Stimulated activated effector memory CD8-positive, alpha-beta T cell treated with anti-CD3 and anti-CD28 coated beads, Interleukin-12 subunit alpha, Interleukin-12 subunit beta, amount 100 ng/mL, for 72 hours (primary cell): ENCODE measurements around the gene GJB4.

Experiments
- ATAC-seq: fragments of 150-1000 bp; cut with Tn5 transposase; 2 replicates; pipeline ENCODE4 v1.10.0; 2021
- DNase-seq, 2 donors: peaks; one replicate each; pipeline ENCODE4 v3.0.0; 2021 to 2022; ENCODE audit warnings: low spot score in 2 of 2
- H3K27ac Mint-ChIP-seq: one replicate; pipeline ENCODE4 v1.8.0; 2022; ENCODE audit warnings: mild to moderate bottlenecking, mixed read lengths
- H3K36me3 Mint-ChIP-seq: one replicate; pipeline ENCODE4 v1.8.0; 2022; ENCODE audit warnings: mild to moderate bottlenecking, mixed read lengths
- H3K4me1 Mint-ChIP-seq: one replicate; pipeline ENCODE4 v1.8.0; 2022; ENCODE audit warnings: mixed read lengths
- H3K4me3 Mint-ChIP-seq: one replicate; pipeline ENCODE4 v1.8.0; 2022; ENCODE audit warnings: mild to moderate bottlenecking, mixed read lengths
- H3K9me3 Mint-ChIP-seq: one replicate; pipeline ENCODE4 v1.8.0; 2022; ENCODE audit warnings: mixed read lengths

The GJB4 gene

DNA sequence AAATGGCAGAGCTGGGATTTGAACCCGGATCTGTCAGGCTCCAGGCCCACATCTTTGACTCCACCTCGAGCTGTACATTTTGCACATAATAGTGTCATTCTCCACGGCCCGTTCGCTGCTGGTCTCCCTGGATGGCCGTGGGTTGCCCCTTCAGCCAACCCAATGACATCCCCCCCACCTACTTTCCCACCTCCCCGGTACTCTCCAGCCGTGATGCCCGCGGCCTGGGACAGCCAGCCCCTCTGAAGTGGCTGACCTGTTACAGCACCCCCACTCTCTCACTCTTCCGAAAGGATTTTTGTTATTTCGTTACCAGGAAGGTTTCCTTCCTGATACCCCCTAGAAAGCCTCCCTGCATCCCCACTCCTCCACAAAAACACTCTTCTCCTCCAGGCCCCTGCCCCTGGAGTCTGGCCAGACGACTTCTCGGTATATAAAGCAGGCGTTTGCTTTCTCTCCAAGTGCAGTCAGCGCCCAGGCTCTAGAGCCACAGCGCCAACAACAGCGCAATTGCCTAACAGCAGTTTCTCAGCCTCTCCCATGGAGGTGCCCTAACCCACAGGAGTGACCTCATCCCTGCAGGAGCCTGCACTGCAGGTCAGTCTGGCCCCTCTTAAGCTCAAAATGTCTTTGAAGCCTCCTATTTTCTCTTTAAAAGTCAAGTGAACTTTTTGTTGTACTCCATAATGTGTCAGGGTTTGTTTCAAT is 19.2 kb upstream of the GJB4 start:
- H3K9me3 Mint-ChIP-seq = no peaks in the 10 kb centered on the region
- no peaks in the 10 kb centered on the region for H3K4me1 Mint-ChIP-seq
- DNase-seq (no peak), ATAC-seq (no peak)
- H3K4me3 Mint-ChIP-seq = no peak overlapping the region
- H3K36me3 Mint-ChIP-seq = no peaks in the 10 kb centered on the region
- H3K27ac Mint-ChIP-seq = no peak overlapping the region

- Mint-ChIP-seq H3K27ac (no peak overlapping the region), H3K36me3 (no peaks in the 10 kb centered on the region), H3K9me3 (no peaks in the 10 kb centered on the region), H3K4me1 (no peaks in the 10 kb centered on the region), H3K4me3 (no peak overlapping the region)
- ATAC-seq (peak; percentile 83), DNase-seq (peak; percentile 85 to 90)
These were observed 16.8 kb upstream of the GJB4 start for GRCh38 chr1:34742667-34743270.

GRCh38 chr1:34743775-34744174 is 15.8 kb upstream of the GJB4 start:
- Mint-ChIP-seq H3K4me3 (no peak overlapping the region), H3K9me3 (no peaks in the 10 kb centered on the region), H3K36me3 (no peaks in the 10 kb centered on the region), H3K4me1 (no peaks in the 10 kb centered on the region), H3K27ac (no peak overlapping the region)
- DNase-seq = no peak
- ATAC-seq = no peak

DNA sequence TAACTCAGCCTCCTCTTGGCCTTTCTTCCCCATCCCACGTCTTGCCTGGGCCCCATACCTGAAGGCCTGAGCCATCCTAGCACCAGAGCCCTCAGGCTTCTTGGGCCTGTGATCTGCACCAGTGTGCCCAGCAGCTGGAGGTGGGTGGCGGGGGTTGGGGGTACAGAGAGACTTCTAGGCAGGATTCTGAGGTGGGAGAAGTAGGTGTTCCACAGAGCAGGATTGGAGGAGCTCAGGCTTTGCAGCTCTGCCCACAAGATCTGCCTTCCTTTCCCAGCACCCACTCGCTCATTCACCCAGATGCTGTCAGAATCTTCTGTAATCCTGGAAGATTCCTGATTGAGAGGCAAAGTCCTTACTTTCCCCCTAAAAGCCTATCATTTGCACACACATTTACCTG is 14.7 kb upstream of the GJB4 start:
- Mint-ChIP-seq H3K9me3 (no peaks in the 10 kb centered on the region), H3K4me3 (no peak overlapping the region), H3K4me1 (no peaks in the 10 kb centered on the region), H3K36me3 (no peaks in the 10 kb centered on the region), H3K27ac (no peak overlapping the region)
- no peak for DNase-seq
- ATAC-seq = no peak

DNA sequence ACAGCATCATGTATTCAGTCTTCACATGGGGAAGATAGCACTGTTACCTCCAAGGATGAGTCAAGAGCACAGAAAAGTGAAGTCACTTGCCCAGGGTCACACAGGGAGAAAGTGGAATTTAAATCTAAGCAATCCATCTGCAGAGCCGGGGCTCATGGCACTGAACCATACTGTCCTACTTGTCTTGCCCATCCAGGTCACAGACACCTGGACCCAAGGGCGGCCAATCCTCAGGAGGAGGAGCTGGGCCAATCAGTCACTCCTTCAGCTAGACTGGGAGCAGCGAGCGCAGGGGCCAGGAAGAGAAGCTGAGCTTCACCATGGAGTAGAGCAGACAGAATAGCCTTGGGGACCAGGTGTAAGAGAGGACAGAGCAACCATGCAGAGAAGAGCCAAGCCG is 13.9 kb upstream of the GJB4 start:
- no peaks in the 10 kb centered on the region for H3K4me1 Mint-ChIP-seq
- ATAC-seq (no peak), DNase-seq (no peak)
- no peaks in the 10 kb centered on the region for H3K36me3 Mint-ChIP-seq
- H3K27ac Mint-ChIP-seq = no peak overlapping the region
- no peak overlapping the region for H3K4me3 Mint-ChIP-seq
- H3K9me3 Mint-ChIP-seq = no peaks in the 10 kb centered on the region

GRCh38 chr1:34746101-34746500 is 13.4 kb upstream of the GJB4 start:
- Mint-ChIP-seq H3K36me3 (no peaks in the 10 kb centered on the region), H3K4me1 (no peaks in the 10 kb centered on the region), H3K4me3 (no peak overlapping the region), H3K9me3 (no peaks in the 10 kb centered on the region), H3K27ac (no peak overlapping the region)
- no peak for ATAC-seq
- DNase-seq = no peak

DNA sequence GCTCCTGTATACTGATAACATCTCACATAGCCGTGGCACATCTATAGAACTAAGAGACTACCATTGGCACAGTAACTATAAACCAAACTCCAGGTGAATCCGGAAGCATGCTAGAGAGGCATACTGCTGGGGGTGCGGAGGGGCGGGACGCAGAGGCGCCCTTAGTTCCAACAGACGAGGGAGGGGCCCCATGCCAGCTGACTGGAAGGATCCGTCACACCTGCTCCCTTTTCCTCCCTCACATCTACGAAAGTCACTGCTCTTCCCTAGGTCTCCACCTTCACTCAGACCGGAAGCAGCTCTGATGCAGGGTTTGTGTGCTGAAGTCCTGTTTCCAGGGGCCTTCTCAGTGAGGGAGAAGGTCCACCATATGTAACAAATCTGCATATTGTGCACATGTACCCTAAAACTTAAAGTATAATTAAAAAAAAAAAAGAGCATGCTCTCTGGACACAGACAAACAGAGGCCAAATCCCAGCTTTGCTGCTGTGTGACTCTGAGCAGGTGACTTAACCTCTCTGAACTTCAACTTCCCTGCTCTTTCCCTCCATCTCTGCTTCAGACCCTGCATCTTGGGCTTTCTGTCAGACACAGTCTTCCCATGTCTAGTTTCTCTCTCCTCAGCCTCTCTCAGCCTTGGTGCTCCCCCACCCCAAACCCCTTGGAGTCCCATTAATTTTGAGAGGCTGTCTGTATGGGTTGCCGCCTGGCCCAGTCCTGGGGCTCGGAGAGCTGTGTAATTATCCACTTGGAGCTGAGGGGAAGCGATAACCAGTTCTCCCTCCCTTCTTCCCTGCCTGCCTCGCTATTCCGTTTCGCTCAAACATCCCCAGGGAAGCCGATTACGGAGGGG is 12.5 kb upstream of the GJB4 start:
- Mint-ChIP-seq H3K9me3 (no peaks in the 10 kb centered on the region), H3K27ac (no peak overlapping the region), H3K4me1 (no peaks in the 10 kb centered on the region), H3K4me3 (no peak overlapping the region), H3K36me3 (no peaks in the 10 kb centered on the region)
- no peak for ATAC-seq
- no peak for DNase-seq

DNA sequence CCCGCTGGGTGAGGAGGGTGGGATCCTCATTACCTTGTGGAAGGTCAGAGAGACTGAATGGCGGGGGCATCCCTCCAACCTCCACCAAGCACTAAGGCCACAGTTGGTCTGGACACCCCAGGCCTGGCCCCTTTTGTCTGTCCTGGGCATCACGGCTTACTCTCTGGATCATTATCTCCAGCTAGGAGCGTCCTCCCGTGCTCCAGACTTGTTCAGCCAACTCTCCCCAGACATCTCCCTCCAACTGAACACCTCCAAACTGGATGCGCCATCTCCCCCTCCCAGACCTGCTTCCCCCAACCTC is 11.9 kb upstream of the GJB4 start:
- Mint-ChIP-seq H3K4me1 (no peaks in the 10 kb centered on the region), H3K27ac (no peak overlapping the region), H3K36me3 (no peaks in the 10 kb centered on the region), H3K9me3 (no peaks in the 10 kb centered on the region), H3K4me3 (no peak overlapping the region)
- ATAC-seq (no peak), DNase-seq (no peak)

DNA sequence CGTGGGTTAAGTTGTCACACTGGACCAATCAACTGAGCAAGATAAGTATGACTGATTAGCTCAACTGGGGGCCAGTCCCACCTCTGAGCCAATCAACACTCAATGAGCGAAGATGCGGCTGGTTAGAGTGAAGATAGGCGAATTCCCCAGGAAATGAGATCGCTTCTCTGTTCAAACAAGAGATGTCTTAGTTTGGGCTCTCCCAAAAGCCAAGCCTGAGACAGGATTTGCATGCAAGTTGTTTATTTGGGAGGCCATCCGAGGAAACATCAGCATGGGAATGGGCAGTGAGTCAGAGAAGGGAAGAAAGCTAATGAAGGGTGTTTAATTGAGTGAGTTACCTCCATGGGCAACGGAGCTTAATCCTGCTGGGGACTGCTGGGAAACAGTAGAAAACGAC is 9.5 kb upstream of the GJB4 start:
- Mint-ChIP-seq H3K36me3 (no peaks in the 10 kb centered on the region), H3K4me1 (no peaks in the 10 kb centered on the region), H3K27ac (no peak overlapping the region), H3K4me3 (no peak overlapping the region), H3K9me3 (no peaks in the 10 kb centered on the region)
- ATAC-seq (no peak), DNase-seq (no peak)

- H3K9me3 Mint-ChIP-seq = no peaks in the 10 kb centered on the region
- no peaks in the 10 kb centered on the region for H3K36me3 Mint-ChIP-seq
- H3K27ac Mint-ChIP-seq = no peak overlapping the region
- DNase-seq = no peak
- no peak overlapping the region for H3K4me3 Mint-ChIP-seq
- no peak for ATAC-seq
- no peaks in the 10 kb centered on the region for H3K4me1 Mint-ChIP-seq
These were observed 8.9 kb upstream of the GJB4 start for GRCh38 chr1:34750610-34751009.

DNA sequence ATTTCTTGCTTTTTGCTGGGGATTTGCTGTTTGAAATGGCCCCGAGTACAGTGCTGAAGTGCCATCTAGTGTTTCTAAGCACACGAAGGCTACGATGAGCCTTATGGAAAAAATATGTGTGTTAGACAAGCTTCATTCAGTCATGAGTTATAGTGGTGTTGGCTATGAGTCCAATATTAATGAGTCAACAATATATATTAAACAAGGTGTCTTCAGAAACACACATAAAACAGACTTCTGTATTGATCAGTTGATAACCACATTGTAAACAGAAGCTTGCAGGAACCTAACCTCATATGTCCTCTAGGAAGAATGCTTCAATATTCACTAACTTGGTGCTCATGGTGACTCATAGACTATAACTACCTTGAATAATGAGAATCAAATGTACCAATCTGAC is 6.4 kb upstream of the GJB4 start:
- H3K4me3 Mint-ChIP-seq = no peak overlapping the region
- no peaks in the 10 kb centered on the region for H3K4me1 Mint-ChIP-seq
- DNase-seq (no peak), ATAC-seq (no peak)
- no peaks in the 10 kb centered on the region for H3K9me3 Mint-ChIP-seq
- H3K27ac Mint-ChIP-seq = no peak overlapping the region
- no peaks in the 10 kb centered on the region for H3K36me3 Mint-ChIP-seq

- no peak within 1 kb of the TSS for H3K27ac Mint-ChIP-seq
- DNase-seq = no peak
- H3K9me3 Mint-ChIP-seq = no peaks in the 10 kb centered on the region
- H3K4me1 Mint-ChIP-seq = no peaks in the 10 kb centered on the region
- ATAC-seq = no peak
- H3K4me3 Mint-ChIP-seq = no peak within 1 kb of the TSS
- no peaks in the 10 kb centered on the region for H3K36me3 Mint-ChIP-seq
These were observed 4.4 kb upstream of the GJB4 start, which contains the start of gene GJB5 for GRCh38 chr1:34754964-34755637. TSS of gene GJB5 (plus strand) at chr1:34755047. CDS start at chr1:34757331, 2,284 bp downstream.

DNA sequence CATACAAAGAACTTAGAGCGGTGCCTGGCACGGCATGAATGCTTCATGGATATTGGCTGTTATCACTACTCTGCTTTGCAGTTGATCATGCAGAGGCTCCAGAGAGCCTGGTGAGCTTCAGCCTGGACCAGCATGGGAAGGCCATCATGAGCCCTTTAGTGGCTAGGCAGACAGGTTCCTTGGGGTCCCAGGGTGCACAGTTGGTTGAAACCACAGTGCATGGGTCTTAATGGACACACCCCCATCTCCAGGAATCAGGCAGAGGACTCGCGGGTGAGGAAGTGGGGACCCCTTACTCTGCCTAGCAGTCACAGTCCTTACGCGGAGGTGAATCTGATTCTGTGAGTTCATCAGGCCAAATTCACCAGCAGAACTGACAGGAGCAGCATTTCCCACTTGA is 3.6 kb upstream of the GJB4 start:
- ATAC-seq (no peak), DNase-seq (no peak)
- H3K4me3 Mint-ChIP-seq = no peak overlapping the region
- no peaks in the 10 kb centered on the region for H3K9me3 Mint-ChIP-seq
- no peaks in the 10 kb centered on the region for H3K36me3 Mint-ChIP-seq
- H3K27ac Mint-ChIP-seq = no peak overlapping the region
- no peaks in the 10 kb centered on the region for H3K4me1 Mint-ChIP-seq

GRCh38 chr1:34757386-34757785 is 2.2 kb upstream of the GJB4 start:
- DNase-seq (no peak), ATAC-seq (no peak)
- Mint-ChIP-seq H3K9me3 (no peaks in the 10 kb centered on the region), H3K4me1 (no peaks in the 10 kb centered on the region), H3K27ac (no peak overlapping the region), H3K4me3 (no peak overlapping the region), H3K36me3 (no peaks in the 10 kb centered on the region)

GRCh38 chr1:34758751-34759150 is 789 bp upstream of the GJB4 start:
- DNase-seq (no peak), ATAC-seq (no peak)
- Mint-ChIP-seq H3K36me3 (no peaks in the 10 kb centered on the region), H3K4me3 (no peak overlapping the region), H3K27ac (no peak overlapping the region), H3K9me3 (no peaks in the 10 kb centered on the region), H3K4me1 (no peaks in the 10 kb centered on the region)
